IMR-90 (cell line): ENCODE results near the gene NPBWR2. TPM values are rescaled to one million over a fixed set of nuclear protein-coding genes. Genes with fewer than 3 reads are reported as not detected.

Experiments
- ATAC-seq: fragments of 200-7000 bp; cut with Tn5 transposase; 2 replicates; pipeline ENCODE4 v1.9.1; 2020; ENCODE audit warnings: low read depth, mild to moderate bottlenecking, moderate library complexity
- BruUV-seq: library from RNA; stranded (reverse); fragments of 400-500 nt; replicated peaks from 2 replicates; lab custom pipeline; 2021; lab: Mats Ljungman, UMichigan
- CTCF ChIA-PET: fragments of 300-600 bp; formaldehyde crosslinking; extraction: SDS; loops from one replicate; lab custom pipeline; 2021; ENCODE audit warnings: antibody characterized with exemption; lab: Yijun Ruan, JAX
- POLR2A ChIA-PET: fragments of 300-600 bp; sonication (Branson Sonifier 250); formaldehyde crosslinking; loops from one replicate; lab custom pipeline; 2022; ENCODE audit warnings: antibody characterized with exemption; ENCODE audit not compliant: unreplicated experiment; lab: Charles Lee
- DNase-seq: peaks from one replicate; pipeline ENCODE4 v3.0.0; 2013
- H2AFZ ChIP-seq: replicated peaks from 2 replicates; pipeline ENCODE3; 2013; ENCODE audit warnings: low read length, mild to moderate bottlenecking; ENCODE audit not compliant: poor library complexity
- H2AK5ac ChIP-seq: 2 replicates; pipeline ENCODE4 v1.6.1; 2013; ENCODE audit warnings: low read depth, low read length, inconsistent platforms
- H2AK9ac ChIP-seq: replicated peaks from 2 replicates; pipeline ENCODE3; 2013; ENCODE audit warnings: mild to moderate bottlenecking, low read depth, low read length, moderate library complexity; ENCODE audit not compliant: poor library complexity
- H2BK120ac ChIP-seq: 2 replicates; pipeline ENCODE4 v1.6.1; 2013; ENCODE audit warnings: low read depth, low read length, inconsistent platforms
- H2BK15ac ChIP-seq: 3 replicates; pipeline ENCODE4 v1.6.1; 2013; ENCODE audit warnings: low read depth, low read length, inconsistent platforms
- H2BK20ac ChIP-seq: 2 replicates; pipeline ENCODE4 v1.6.1; 2013; ENCODE audit warnings: low read depth, mild to moderate bottlenecking, inconsistent platforms, low read length, moderate library complexity
- H2BK5ac ChIP-seq: 2 replicates; pipeline ENCODE4 v1.6.1; 2013; ENCODE audit warnings: mild to moderate bottlenecking, low read depth, low read length, inconsistent platforms; ENCODE audit not compliant: poor library complexity, severe bottlenecking
- H3K14ac ChIP-seq: replicated peaks from 2 replicates; pipeline ENCODE4 v1.6.1; 2013; ENCODE audit warnings: low read depth, low read length, inconsistent platforms
- H3K18ac ChIP-seq: 2 replicates; pipeline ENCODE4 v1.6.1; 2013; ENCODE audit warnings: low read depth, low read length, control low read depth
- H3K23ac ChIP-seq: 2 replicates; pipeline ENCODE4 v1.6.1; 2013; ENCODE audit warnings: low read depth, low read length, inconsistent platforms
- H3K27ac ChIP-seq: 2 replicates; pipeline ENCODE4 v1.5.1; 2013; ENCODE audit warnings: mild to moderate bottlenecking, control low read depth, low read length; ENCODE audit not compliant: insufficient read depth
- H3K27me3 ChIP-seq: 2 replicates; pipeline ENCODE4 v1.6.1; 2013; ENCODE audit warnings: low read length; ENCODE audit not compliant: control insufficient read depth, insufficient read depth
- H3K36me3 ChIP-seq: 2 replicates; pipeline ENCODE4 v1.6.1; 2013; ENCODE audit warnings: low read length, mixed read lengths; ENCODE audit not compliant: control insufficient read depth, insufficient read depth
- H3K4ac ChIP-seq: 2 replicates; pipeline ENCODE4 v1.6.1; 2013; ENCODE audit warnings: low read depth, low read length, inconsistent platforms
- H3K4me1 ChIP-seq: 2 replicates; pipeline ENCODE4 v1.6.1; 2013; ENCODE audit warnings: low read length, mixed read lengths; ENCODE audit not compliant: control insufficient read depth, insufficient read depth
- H3K4me2 ChIP-seq: 2 replicates; pipeline ENCODE4 v1.6.1; 2013; ENCODE audit warnings: low read depth, mild to moderate bottlenecking, control low read depth, low read length, moderate library complexity
- H3K4me3 ChIP-seq: 2 replicates; pipeline ENCODE4 v1.5.1; 2013; ENCODE audit warnings: low read depth, mild to moderate bottlenecking, control low read depth, low read length, moderate library complexity; ENCODE audit not compliant: insufficient read depth
- H3K56ac ChIP-seq: 2 replicates; pipeline ENCODE4 v1.6.1; 2013; ENCODE audit warnings: low read length, inconsistent platforms; ENCODE audit not compliant: insufficient read depth; ENCODE audit errors: extremely low read depth
- H3K79me1 ChIP-seq, 2 experiments: 2 replicates each; pipeline ENCODE4 v1.6.1; 2013; ENCODE audit warnings: low read length in 2 of 2, inconsistent platforms in 1 of 2, low read depth in 1 of 2
- H3K9ac ChIP-seq: 2 replicates; pipeline ENCODE4 v1.6.1; 2013; ENCODE audit warnings: low read depth, low read length, control low read depth
- H3K9me1 ChIP-seq: 2 replicates; pipeline ENCODE4 v1.6.1; 2013; ENCODE audit warnings: low read length, inconsistent platforms; ENCODE audit not compliant: insufficient read depth
- H3K9me3 ChIP-seq: 2 replicates; pipeline ENCODE4 v1.6.1; 2013; ENCODE audit warnings: low read length; ENCODE audit not compliant: control insufficient read depth, insufficient read depth
- H4K20me1 ChIP-seq: 2 replicates; pipeline ENCODE4 v1.6.1; 2013; ENCODE audit warnings: low read length, inconsistent platforms; ENCODE audit not compliant: insufficient read depth
- H4K5ac ChIP-seq: 2 replicates; pipeline ENCODE4 v1.6.1; 2013; ENCODE audit warnings: mild to moderate bottlenecking, low read depth, low read length, control low read depth
- H4K8ac ChIP-seq, 2 experiments: 2 replicates each; pipeline ENCODE4 v1.6.1; 2013; ENCODE audit warnings: low read depth in 2 of 2, low read length in 2 of 2, control low read depth in 1 of 2, inconsistent platforms in 1 of 2
- H4K91ac ChIP-seq: 2 replicates; pipeline ENCODE4 v1.6.1; 2013; ENCODE audit warnings: low read depth, low read length, inconsistent platforms; ENCODE audit not compliant: insufficient read depth
- CEBPB ChIP-seq: IDR thresholded peaks from 2 replicates; pipeline ENCODE4 v1.6.1; 2012; ENCODE audit warnings: low read depth, low read length, improper control_type of control experiment
- NFE2L2 ChIP-seq: fragments of 150-350 bp; IDR thresholded peaks from 2 replicates; pipeline ENCODE4 v1.6.1; 2016; ENCODE audit warnings: low read depth, mild to moderate bottlenecking, low read length
- RFX5 ChIP-seq: IDR thresholded peaks from 2 replicates; pipeline ENCODE4 v1.8.0; 2012; ENCODE audit warnings: low read depth, mild to moderate bottlenecking, low read length, moderate library complexity
- WGBS, 2 experiments: methylation state at CpG; one replicate each; pipeline versions ENCODE4 v1.1.5 to v1.1.7; 2013; ENCODE audit warnings: missing lambda C conversion rate in 2 of 2; ENCODE audit not compliant: insufficient read length in 1 of 2; ENCODE audit errors: extremely low coverage in 2 of 2; 5-methylcytosine and 5-hydroxymethylcytosine counted together
- dilution Hi-C: fragments of 300-500 bp; cut with HindIII; formaldehyde crosslinking; loops from one replicate; pipeline ENCODE4 v1.14.3; 2018; ENCODE audit warnings: low sequenced_read_pairs; ENCODE audit not compliant: unreplicated experiment
- in situ Hi-C: fragments of 300-500 bp; cut with MboI; formaldehyde crosslinking; loops from 3 replicates; pipeline ENCODE4 v1.14.3; 2019; ENCODE audit warnings: low sequenced_read_pairs, inconsistent platforms, mixed read lengths
- intact Hi-C: fragments of 100-400 bp; cut with micrococcal nuclease; formaldehyde crosslinking; loops from 2 replicates; pipeline ENCODE4 v1.10.0; 2022
- polyA plus RNA-seq, 3 experiments: library from polyadenylated mRNA; depleted of rRNA; stranded (reverse); fragments of >200 nt; gene quantifications; 2 replicates each; pipeline ENCODE4 v1.2.3, GENCODE V29; 2012; ENCODE audit warnings: low replicate concordance in 1 of 3
- total RNA-seq: library from RNA; depleted of rRNA; stranded (reverse); fragments of >200 nt; gene quantifications from 2 replicates; pipeline ENCODE4 v1.2.3, GENCODE V29; 2012

The NPBWR2 gene
- total and polyA plus RNA-seq, 2 of the 4 experiments (the other 2 are of a cell fraction) = not detected

DNA sequence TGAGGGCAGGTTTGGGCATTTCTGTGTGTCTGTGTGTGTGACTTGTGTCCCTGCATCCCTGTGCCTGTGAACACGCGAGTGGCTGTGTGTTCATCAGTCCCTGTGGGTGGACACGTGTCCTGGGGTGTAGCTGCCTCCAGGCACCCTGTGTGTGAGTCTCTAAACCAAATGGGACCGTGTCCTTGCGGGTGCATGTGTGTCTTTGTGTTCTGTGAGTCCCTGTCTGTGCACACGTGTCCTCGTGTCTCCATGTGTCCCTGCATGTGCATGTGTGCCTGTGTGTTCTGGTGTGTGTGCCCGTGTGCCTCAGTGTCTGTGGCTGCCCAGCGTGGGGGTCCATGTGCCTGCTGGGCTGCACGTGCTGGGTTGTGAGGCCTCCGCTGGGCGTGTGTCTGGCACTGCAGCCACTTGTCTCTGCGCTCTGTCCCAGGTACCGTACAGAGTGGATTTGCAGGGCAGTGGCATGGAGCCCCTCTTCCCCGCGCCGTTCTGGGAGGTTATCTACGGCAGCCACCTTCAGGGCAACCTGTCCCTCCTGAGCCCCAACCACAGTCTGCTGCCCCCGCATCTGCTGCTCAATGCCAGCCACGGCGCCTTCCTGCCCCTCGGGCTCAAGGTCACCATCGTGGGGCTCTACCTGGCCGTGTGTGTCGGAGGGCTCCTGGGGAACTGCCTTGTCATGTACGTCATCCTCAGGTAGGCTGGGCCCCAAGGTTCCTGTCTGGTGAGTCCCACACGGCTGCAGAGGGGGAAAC, 14.9 kb downstream of the NPBWR2 start:
- dilution Hi-C loops = no loop called here
- 46% methylated on average over 16 of the region's 27 CpGs; no CpG with 5 or more reads in 1 of the 2 experiments for WGBS, 2 experiments
- no peak overlapping the region for H3K23ac ChIP-seq
- H2AK9ac ChIP-seq = no peak overlapping the region
- H3K56ac ChIP-seq = no peak overlapping the region
- H4K91ac ChIP-seq = no peak overlapping the region
- CTCF ChIA-PET = no interaction called here
- no peak overlapping the region for H3K4me2 ChIP-seq
- no peak for ATAC-seq
- H2BK20ac ChIP-seq = no peak overlapping the region
- no peak for DNase-seq
- no peak overlapping the region for H2BK5ac ChIP-seq
- no peak overlapping the region for H2AK5ac ChIP-seq
- no peak overlapping the region for H4K5ac ChIP-seq
- H3K79me1 ChIP-seq = no peaks in the 10 kb centered on the region
- H3K27me3 ChIP-seq = peaks cover 28% of the 10 kb centered on the region
- no peak overlapping the region for H2BK120ac ChIP-seq
- H3K4ac ChIP-seq = no peak overlapping the region
- H3K9me1 ChIP-seq = no peaks in the 10 kb centered on the region
- H3K9me3 ChIP-seq = peaks cover 3% of the 10 kb centered on the region; the same call in 1 of the 2 replicates
- no peak overlapping the region for H3K4me3 ChIP-seq
- H4K8ac ChIP-seq = no peak overlapping the region
- POLR2A ChIA-PET = no interaction called here
- TF ChIP-seq CEBPB (no peak), RFX5 (no peak), NFE2L2 (no peak)
- H2BK15ac ChIP-seq = no peak overlapping the region
- no TSS peak for BruUV-seq
- H3K14ac ChIP-seq = no peak overlapping the region
- H4K20me1 ChIP-seq = 0 out of 2 replicates have a peak, but pooled peaks cover 4% of the 10 kb centered on the region
- in situ Hi-C loops = no loop called here
- H3K27ac ChIP-seq = no peak overlapping the region
- H3K4me1 ChIP-seq = no peaks in the 10 kb centered on the region
- H3K18ac ChIP-seq = no peak overlapping the region
- no peaks in the 10 kb centered on the region for H3K36me3 ChIP-seq
- H2AFZ ChIP-seq = no peak overlapping the region
- intact Hi-C loops = no loop called here
- H3K9ac ChIP-seq = no peak overlapping the region
